IPS DF 6.9 (cell line): ENCODE results near the gene PODXL2.
A peak's percentile ranks its signal among the peaks of the same experiment; 100 is the strongest.
"Not testable (repeated sequence)": the region's sequence is repeated elsewhere in the genome, so short reads cannot be mapped to it uniquely, and the experiment has no call there.

Experiments used
- DNase-seq: peaks from one replicate; pipeline ENCODE4 v3.0.0-alpha.2; 2013; ENCODE audit warnings: low read depth, low spot score
- H3K27ac ChIP-seq: one replicate; pipeline ENCODE4 v1.5.1; 2013; ENCODE audit warnings: low read length, control low read depth
- H3K27me3 ChIP-seq: 2 replicates; pipeline ENCODE4 v1.6.1; 2013; ENCODE audit warnings: mild to moderate bottlenecking, low read length; ENCODE audit not compliant: control insufficient read depth, insufficient read depth
- H3K36me3 ChIP-seq: 2 replicates; pipeline ENCODE4 v1.6.1; 2013; ENCODE audit warnings: low read length; ENCODE audit not compliant: control insufficient read depth, insufficient read depth
- H3K4me1 ChIP-seq: 2 replicates; pipeline ENCODE4 v1.6.1; 2013; ENCODE audit warnings: low read length; ENCODE audit not compliant: control insufficient read depth, insufficient read depth
- H3K4me3 ChIP-seq: 2 replicates; pipeline ENCODE4 v1.5.1; 2013; ENCODE audit warnings: mild to moderate bottlenecking, low read length
- H3K9me3 ChIP-seq: 2 replicates; pipeline ENCODE4 v1.6.1; 2013; ENCODE audit warnings: low read length, inconsistent platforms; ENCODE audit not compliant: control insufficient read depth, insufficient read depth
- WGBS: extraction: QIAGEN DNeasy Blood & Tissue Kit; methylation state at CpG from one replicate; pipeline ENCODE4 v1.1.7; 2013; ENCODE audit warnings: mixed read lengths, missing lambda C conversion rate; ENCODE audit not compliant: insufficient read length, insufficient coverage; 5-methylcytosine and 5-hydroxymethylcytosine counted together

PODXL2 gene

GRCh38 chr3:127646501-127647046 lies 17.6 kb downstream of the PODXL2 start:
- no peak for DNase-seq
- no peak overlapping the region for H3K4me3 ChIP-seq
- no CpG with 5 or more reads among the region's 10 CpGs for WGBS

GRCh38 chr3:127647166-127647844 lies 18.3 kb downstream of the PODXL2 start:
- Histone ChIP-seq H3K27me3 (no peaks in the 10 kb centered on the region), H3K36me3 (0 out of 2 replicates have a peak, but pooled peaks cover 2% of the 10 kb centered on the region), H3K27ac (no peak overlapping the region), H3K4me1 (peaks cover 2% of the 10 kb centered on the region), H3K9me3 (no peaks in the 10 kb centered on the region), H3K4me3 (no peak overlapping the region)
- DNase-seq, result no peak
- no CpG with 5 or more reads among the region's 13 CpGs for WGBS

More at GRCh38 chr3:127646501-127647046, 17.6 kb downstream of the PODXL2 start:
- Histone ChIP-seq H3K9me3 (no peaks in the 10 kb centered on the region), H3K27me3 (no peaks in the 10 kb centered on the region), H3K27ac (no peak overlapping the region), H3K36me3 (0 out of 2 replicates have a peak, but pooled peaks cover 2% of the 10 kb centered on the region), H3K4me1 (peaks cover 2% of the 10 kb centered on the region)

GRCh38 chr3:127647845-127648204 lies 18.8 kb downstream of the PODXL2 start:
- Histone ChIP-seq H3K36me3 (0 out of 2 replicates have a peak, but pooled peaks cover 2% of the 10 kb centered on the region), H3K27ac (no peak overlapping the region), H3K4me1 (peaks cover 2% of the 10 kb centered on the region), H3K9me3 (no peaks in the 10 kb centered on the region), H3K27me3 (no peaks in the 10 kb centered on the region), H3K4me3 (no peak overlapping the region)
- DNase-seq, result no peak

- no peak for DNase-seq
- 0 out of 2 replicates have a peak, but pooled peaks cover 2% of the 10 kb centered on the region for H3K36me3 ChIP-seq
- no peaks in the 10 kb centered on the region for H3K27me3 ChIP-seq
- no peaks in the 10 kb centered on the region for H3K9me3 ChIP-seq
- H3K27ac ChIP-seq, result no peak overlapping the region
- WGBS, result no CpG with 5 or more reads among the region's 4 CpGs
- H3K4me3 ChIP-seq, result no peak overlapping the region
- no peaks in the 10 kb centered on the region; the same call in 1 of the 2 replicates for H3K4me1 ChIP-seq
Observed at GRCh38 chr3:127650236-127650635, 21.3 kb downstream of the PODXL2 start.

- H3K9me3 ChIP-seq, result no peaks in the 10 kb centered on the region
- no peak overlapping the region for H3K27ac ChIP-seq
- no peaks in the 10 kb centered on the region; the same call in 1 of the 2 replicates for H3K4me1 ChIP-seq
- no CpG with 5 or more reads among the region's 8 CpGs for WGBS
- 0 out of 2 replicates have a peak, but pooled peaks cover 2% of the 10 kb centered on the region for H3K36me3 ChIP-seq
- no peak for DNase-seq
- H3K27me3 ChIP-seq, result no peaks in the 10 kb centered on the region
- no peak overlapping the region for H3K4me3 ChIP-seq
Observed at GRCh38 chr3:127651516-127652172, 22.7 kb downstream of the PODXL2 start.

- peak; percentile 48 for DNase-seq
- no peak overlapping the region for H3K4me3 ChIP-seq
- no peak overlapping the region for H3K27ac ChIP-seq
- no peaks in the 10 kb centered on the region; the same call in 1 of the 2 replicates for H3K4me1 ChIP-seq
- H3K9me3 ChIP-seq, result no peaks in the 10 kb centered on the region
- no CpG with 5 or more reads among the region's 13 CpGs for WGBS
- H3K27me3 ChIP-seq, result no peaks in the 10 kb centered on the region
- 0 out of 2 replicates have a peak, but pooled peaks cover 2% of the 10 kb centered on the region for H3K36me3 ChIP-seq
Observed at GRCh38 chr3:127652246-127652995, 23.4 kb downstream of the PODXL2 start.

- no CpG with 5 or more reads among the region's 4 CpGs for WGBS
- no peak for DNase-seq
Observed at GRCh38 chr3:127654374-127654773, 25.4 kb downstream of the PODXL2 start.

GRCh38 chr3:127654993-127655392 lies 26.0 kb downstream of the PODXL2 start:
- not testable (repeated sequence) for H3K4me1 ChIP-seq, H3K36me3 ChIP-seq, DNase-seq, H3K4me3 ChIP-seq, H3K27me3 ChIP-seq, H3K9me3 ChIP-seq, H3K27ac ChIP-seq
- WGBS, result no CpG with 5 or more reads among the region's 6 CpGs

More at GRCh38 chr3:127654374-127654773, 25.4 kb downstream of the PODXL2 start:
- Histone ChIP-seq H3K4me3 (no peak overlapping the region), H3K4me1 (no peaks in the 10 kb centered on the region; the same call in 1 of the 2 replicates), H3K9me3 (no peaks in the 10 kb centered on the region), H3K36me3 (0 out of 2 replicates have a peak, but pooled peaks cover 2% of the 10 kb centered on the region), H3K27ac (no peak overlapping the region), H3K27me3 (no peaks in the 10 kb centered on the region)

GRCh38 chr3:127655641-127656040 lies 26.7 kb downstream of the PODXL2 start:
- no peak overlapping the region for H3K4me3 ChIP-seq
- H3K9me3 ChIP-seq, result no peaks in the 10 kb centered on the region
- no peaks in the 10 kb centered on the region for H3K27me3 ChIP-seq
- no peak overlapping the region for H3K27ac ChIP-seq
- H3K36me3 ChIP-seq, result 0 out of 2 replicates have a peak, but pooled peaks cover 2% of the 10 kb centered on the region
- WGBS, result no CpG with 5 or more reads among the region's 3 CpGs
- no peaks in the 10 kb centered on the region; the same call in 1 of the 2 replicates for H3K4me1 ChIP-seq
- DNase-seq, result no peak

- Histone ChIP-seq H3K27me3 (no peaks in the 10 kb centered on the region), H3K27ac (no peak overlapping the region), H3K4me3 (no peak overlapping the region), H3K36me3 (0 out of 2 replicates have a peak, but pooled peaks cover 3% of the 10 kb centered on the region), H3K4me1 (no peaks in the 10 kb centered on the region), H3K9me3 (no peaks in the 10 kb centered on the region)
- DNase-seq, result no peak
- no CpG with 5 or more reads among the region's 8 CpGs for WGBS
Observed at GRCh38 chr3:127656906-127657305, 27.9 kb downstream of the PODXL2 start.
